BE2C (cell line): ENCODE data around the gene ASCL5.

Experiments
- DNase-seq: peaks from one replicate; pipeline ENCODE4 v3.0.0-alpha.2; 2020
- H3K27me3 ChIP-seq: fragments of 250-450 bp; sonication (Bioruptor Pico); 2 replicates; pipeline ENCODE4 v1.5.1; 2020; ENCODE audit warnings: mild to moderate bottlenecking
- H3K36me3 ChIP-seq: fragments of 250-450 bp; sonication (Bioruptor Pico); 2 replicates; pipeline ENCODE4 v1.5.1; 2020; ENCODE audit warnings: mild to moderate bottlenecking
- H3K4me1 ChIP-seq: fragments of 250-450 bp; sonication (Bioruptor Pico); 2 replicates; pipeline ENCODE4 v1.5.1; 2020
- H3K4me3 ChIP-seq: 2 replicates; pipeline ENCODE4 v1.5.1; 2011; ENCODE audit warnings: low read depth, low read length
- H3K9me3 ChIP-seq: fragments of 250-450 bp; sonication (Bioruptor Pico); 2 replicates; pipeline ENCODE4 v1.5.1; 2020
- TF ChIP-seq, protein P1 (sequence below): IDR thresholded peaks from 2 replicates; pipeline ENCODE4 v1.5.1; 2012; ENCODE audit warnings: mild to moderate bottlenecking, low read depth, low read length

The ASCL5 gene

DNA sequence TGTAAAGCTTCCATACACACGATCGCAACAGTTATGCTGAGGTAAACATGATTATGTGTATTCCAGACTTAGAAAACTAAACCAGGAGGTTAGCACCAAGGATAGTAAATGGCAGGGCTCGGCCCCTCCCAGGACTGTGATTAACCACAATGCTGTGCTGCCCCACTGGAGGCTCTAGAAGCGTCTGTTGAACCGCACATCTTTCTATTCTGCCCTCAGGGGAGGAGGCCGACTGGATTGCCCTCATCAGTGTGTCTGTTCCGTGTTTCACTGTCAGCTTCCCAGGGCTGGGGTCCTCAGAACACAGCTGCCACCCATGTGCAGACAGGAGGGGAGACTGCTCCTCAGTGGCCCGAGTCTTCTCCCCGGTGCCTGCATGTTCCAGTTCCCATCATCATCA, 12.8 kb upstream of the ASCL5 start:
- DNase-seq, result no peak
- no peaks in the 10 kb centered on the region; the same call in 1 of the 2 replicates for H3K4me1 ChIP-seq
- peaks cover 61% of the 10 kb centered on the region for H3K36me3 ChIP-seq
- no peaks in the 10 kb centered on the region for H3K27me3 ChIP-seq
- TF ChIP-seq, protein P1, sequence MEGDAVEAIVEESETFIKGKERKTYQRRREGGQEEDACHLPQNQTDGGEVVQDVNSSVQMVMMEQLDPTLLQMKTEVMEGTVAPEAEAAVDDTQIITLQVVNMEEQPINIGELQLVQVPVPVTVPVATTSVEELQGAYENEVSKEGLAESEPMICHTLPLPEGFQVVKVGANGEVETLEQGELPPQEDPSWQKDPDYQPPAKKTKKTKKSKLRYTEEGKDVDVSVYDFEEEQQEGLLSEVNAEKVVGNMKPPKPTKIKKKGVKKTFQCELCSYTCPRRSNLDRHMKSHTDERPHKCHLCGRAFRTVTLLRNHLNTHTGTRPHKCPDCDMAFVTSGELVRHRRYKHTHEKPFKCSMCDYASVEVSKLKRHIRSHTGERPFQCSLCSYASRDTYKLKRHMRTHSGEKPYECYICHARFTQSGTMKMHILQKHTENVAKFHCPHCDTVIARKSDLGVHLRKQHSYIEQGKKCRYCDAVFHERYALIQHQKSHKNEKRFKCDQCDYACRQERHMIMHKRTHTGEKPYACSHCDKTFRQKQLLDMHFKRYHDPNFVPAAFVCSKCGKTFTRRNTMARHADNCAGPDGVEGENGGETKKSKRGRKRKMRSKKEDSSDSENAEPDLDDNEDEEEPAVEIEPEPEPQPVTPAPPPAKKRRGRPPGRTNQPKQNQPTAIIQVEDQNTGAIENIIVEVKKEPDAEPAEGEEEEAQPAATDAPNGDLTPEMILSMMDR, result no peak
- no peaks in the 10 kb centered on the region for H3K9me3 ChIP-seq
- no peak overlapping the region for H3K4me3 ChIP-seq

DNA sequence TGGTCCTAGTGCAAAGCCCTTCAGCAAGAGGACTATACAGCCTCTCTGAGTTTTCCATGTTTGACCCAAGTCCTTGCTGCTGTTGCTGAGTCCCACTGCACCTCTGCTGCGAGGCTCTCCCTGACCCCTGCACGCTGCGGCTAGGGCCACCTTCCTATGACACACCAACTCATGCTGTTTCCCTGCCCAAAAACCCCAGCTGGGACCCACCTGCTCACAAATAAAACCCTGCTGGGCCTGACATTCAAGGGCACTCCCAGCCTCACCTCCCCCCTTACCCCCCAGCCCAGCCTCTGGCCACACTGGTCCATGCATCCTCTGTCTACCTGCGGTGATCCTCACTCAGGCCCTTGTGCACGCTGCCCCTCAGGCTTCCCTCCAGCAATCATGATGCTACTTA, 12.3 kb upstream of the ASCL5 start:
- no peak for DNase-seq
- no peak overlapping the region for H3K4me3 ChIP-seq
- H3K4me1 ChIP-seq, result no peaks in the 10 kb centered on the region; the same call in 1 of the 2 replicates
- H3K27me3 ChIP-seq, result no peaks in the 10 kb centered on the region
- TF ChIP-seq, protein P1, result no peak
- H3K36me3 ChIP-seq, result peaks cover 59% of the 10 kb centered on the region
- no peaks in the 10 kb centered on the region for H3K9me3 ChIP-seq

DNA sequence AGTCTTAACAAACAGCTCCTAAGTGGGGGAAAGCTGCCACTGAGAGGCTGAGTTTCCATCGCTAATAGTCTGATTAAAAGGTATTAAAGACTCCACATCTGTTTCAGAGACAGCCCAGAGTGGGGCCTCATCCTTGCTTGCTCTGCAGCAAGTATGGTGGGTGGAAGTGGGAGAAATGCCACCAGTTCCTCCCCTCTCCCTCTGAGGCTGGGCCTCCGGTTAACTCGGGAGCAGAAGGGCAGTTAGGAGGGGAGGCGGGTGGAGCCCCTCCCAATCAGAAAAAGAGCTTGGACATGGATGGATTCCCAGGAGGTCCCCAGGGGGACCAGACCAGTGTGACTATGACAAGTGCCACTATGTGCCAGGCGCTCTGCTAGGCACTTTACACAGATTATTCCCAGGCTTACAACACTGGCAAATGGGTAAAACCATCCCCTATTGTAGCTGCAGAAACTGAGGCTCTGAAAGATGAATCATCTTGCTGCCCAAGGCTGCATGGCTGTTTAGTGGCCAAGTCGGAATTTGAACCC, 11.4 kb upstream of the ASCL5 start:
- Histone ChIP-seq H3K4me1 (no peaks in the 10 kb centered on the region; the same call in 1 of the 2 replicates), H3K4me3 (no peak overlapping the region), H3K27me3 (no peaks in the 10 kb centered on the region), H3K9me3 (no peaks in the 10 kb centered on the region), H3K36me3 (peaks cover 50% of the 10 kb centered on the region)
- TF ChIP-seq, protein P1, result no peak
- no peak for DNase-seq

DNA sequence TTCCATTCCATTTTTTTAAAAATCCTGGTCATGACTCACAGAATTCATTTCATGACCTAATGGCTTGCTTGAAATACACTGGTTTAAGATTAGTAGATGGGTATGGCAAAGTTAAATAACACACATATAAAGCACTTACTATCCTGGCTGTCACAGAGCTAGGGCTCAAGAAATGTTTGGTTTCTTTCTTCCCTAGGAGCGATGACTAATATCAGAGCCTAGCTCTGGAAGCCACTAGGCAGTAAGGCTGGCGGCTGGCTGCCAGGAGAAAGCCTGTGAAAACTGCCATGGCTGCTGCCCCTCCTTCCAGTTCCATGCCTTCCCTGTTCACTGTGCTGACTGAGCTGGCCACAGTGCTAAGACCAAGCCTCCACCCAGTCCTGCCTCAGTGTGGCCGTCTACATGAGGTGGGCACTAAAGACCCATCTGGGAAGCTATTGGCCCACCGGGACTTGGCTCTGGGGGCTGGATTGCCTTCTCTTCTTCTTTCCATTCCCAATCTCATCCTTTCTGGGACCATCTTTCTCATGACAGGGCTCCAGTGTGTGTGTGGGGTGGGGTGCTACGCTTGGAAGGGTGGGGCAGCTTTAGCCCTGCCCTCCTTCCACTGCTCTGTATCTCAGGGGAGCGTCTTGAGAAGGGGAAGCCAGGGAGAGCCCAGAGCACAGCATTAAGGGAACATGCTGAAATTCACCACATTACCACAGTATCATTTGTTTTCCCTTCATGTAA, 10.8 kb upstream of the ASCL5 start:
- Histone ChIP-seq H3K36me3 (peaks cover 44% of the 10 kb centered on the region), H3K27me3 (no peaks in the 10 kb centered on the region), H3K4me3 (no peak overlapping the region), H3K4me1 (no peaks in the 10 kb centered on the region; the same call in 1 of the 2 replicates), H3K9me3 (no peaks in the 10 kb centered on the region)
- no peak for DNase-seq
- TF ChIP-seq, protein P1, result no peak

DNA sequence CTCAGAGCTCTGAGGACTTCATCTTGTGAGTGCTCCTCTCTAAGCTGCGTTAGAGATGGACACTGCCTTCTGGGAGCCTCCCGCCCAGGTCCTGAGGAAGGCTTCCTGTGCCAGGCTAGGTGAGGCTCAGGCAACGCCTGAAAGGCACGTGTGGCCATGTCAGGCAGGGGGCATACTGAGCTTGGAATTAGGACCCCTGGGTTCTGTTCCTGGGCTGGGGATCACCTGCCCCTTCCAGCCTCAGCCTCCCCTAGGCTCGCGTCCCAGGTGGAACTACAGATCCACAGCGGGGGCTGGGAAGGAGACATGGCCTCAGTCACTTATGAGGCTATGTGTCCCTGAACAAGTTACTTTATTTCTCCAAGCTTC, 10.0 kb upstream of the ASCL5 start:
- Histone ChIP-seq H3K27me3 (no peaks in the 10 kb centered on the region), H3K4me1 (no peaks in the 10 kb centered on the region; the same call in 1 of the 2 replicates), H3K9me3 (no peaks in the 10 kb centered on the region), H3K4me3 (no peak overlapping the region), H3K36me3 (peaks cover 39% of the 10 kb centered on the region)
- DNase-seq, result no peak
- TF ChIP-seq, protein P1, result no peak

DNA sequence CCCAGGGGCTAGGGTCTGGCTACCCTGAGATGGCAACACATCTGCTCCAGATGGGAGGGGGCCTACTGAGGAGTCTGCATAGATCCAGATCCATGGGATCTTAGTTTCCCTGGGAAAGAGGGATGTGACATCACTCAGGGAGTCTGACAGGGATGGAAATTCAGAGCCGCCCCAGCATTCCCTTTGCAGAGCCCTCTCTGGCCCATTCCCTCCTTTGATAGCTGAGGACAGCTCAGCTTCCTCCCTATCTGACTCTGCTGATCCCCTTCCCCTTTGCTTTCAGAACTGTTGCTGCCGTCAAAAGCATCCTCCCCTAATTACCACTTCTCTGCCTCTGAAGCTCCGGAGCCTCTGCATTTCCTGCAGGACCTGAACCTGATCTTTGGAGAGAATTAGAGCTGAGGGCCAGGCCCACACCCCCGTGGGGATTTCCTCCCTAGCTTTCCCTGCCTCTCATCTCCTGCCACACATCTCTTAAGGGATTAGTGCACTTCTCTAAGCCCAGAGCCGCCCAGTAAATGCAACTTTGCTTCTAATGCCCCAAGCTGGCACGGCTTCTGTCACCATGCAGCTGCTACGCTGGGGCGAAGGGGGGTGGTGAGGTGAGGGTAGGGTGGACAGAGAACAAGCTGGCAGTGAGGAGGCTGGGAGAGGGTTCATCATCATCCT, 9.5 kb upstream of the ASCL5 start:
- Histone ChIP-seq H3K36me3 (peaks cover 34% of the 10 kb centered on the region), H3K4me1 (no peaks in the 10 kb centered on the region; the same call in 1 of the 2 replicates), H3K9me3 (no peaks in the 10 kb centered on the region), H3K27me3 (no peaks in the 10 kb centered on the region), H3K4me3 (no peak overlapping the region)
- DNase-seq, result no peak
- TF ChIP-seq, protein P1, result no peak
